Endothelial cell (in vitro differentiated cells): ENCODE results near the gene HBG1. TPM values are rescaled to one million over a fixed set of nuclear protein-coding genes. Genes with fewer than 3 reads are reported as not detected.
"Not testable (repeated sequence)": the region's sequence is repeated elsewhere in the genome, so short reads cannot be mapped to it uniquely, and the experiment has no call there.

Experiments
- DNase-seq: peaks from one replicate; pipeline ENCODE4 v3.0.0; 2021; ENCODE audit warnings: low spot score
- H3K27ac Mint-ChIP-seq: one replicate; pipeline ENCODE4 v1.8.0; 2021; ENCODE audit warnings: mixed read lengths, inconsistent platforms; ENCODE audit not compliant: unreplicated experiment
- H3K27me3 Mint-ChIP-seq: one replicate; pipeline ENCODE4 v1.8.0; 2021; ENCODE audit warnings: mild to moderate bottlenecking, moderate library complexity, mixed read lengths, inconsistent platforms; ENCODE audit not compliant: unreplicated experiment
- H3K36me3 Mint-ChIP-seq: one replicate; pipeline ENCODE4 v1.8.0; 2021; ENCODE audit warnings: mild to moderate bottlenecking, low read depth, mixed read lengths, inconsistent platforms; ENCODE audit not compliant: unreplicated experiment
- H3K4me1 Mint-ChIP-seq: one replicate; pipeline ENCODE4 v1.8.0; 2021; ENCODE audit warnings: mild to moderate bottlenecking, mixed read lengths, inconsistent platforms; ENCODE audit not compliant: unreplicated experiment
- H3K4me3 Mint-ChIP-seq: one replicate; pipeline ENCODE4 v1.8.0; 2021; ENCODE audit warnings: mild to moderate bottlenecking, mixed read lengths, inconsistent platforms; ENCODE audit not compliant: unreplicated experiment
- H3K9me3 Mint-ChIP-seq: one replicate; pipeline ENCODE4 v1.8.0; 2021; ENCODE audit warnings: mixed read lengths, inconsistent platforms; ENCODE audit not compliant: unreplicated experiment
- CTCF ChIP-seq: fragments of 200-600 bp; sonication (generic); IDR thresholded peaks from one replicate; pipeline ENCODE4 v1.5.0; 2021; ENCODE audit warnings: antibody characterized with exemption; ENCODE audit not compliant: unreplicated experiment
- total RNA-seq: library from RNA; stranded (reverse); fragmentation: NEBNext Ultra II Directional; extraction: Animal tissue kit (Norgen Biotek cat#: 25700); gene quantifications from one replicate; pipeline ENCODE4 v1.2.1, GENCODE V29; 2021; ENCODE audit not compliant: unreplicated experiment

HBG1 gene
- total RNA-seq, 1 donor from 2014 or later: not detected

DNA sequence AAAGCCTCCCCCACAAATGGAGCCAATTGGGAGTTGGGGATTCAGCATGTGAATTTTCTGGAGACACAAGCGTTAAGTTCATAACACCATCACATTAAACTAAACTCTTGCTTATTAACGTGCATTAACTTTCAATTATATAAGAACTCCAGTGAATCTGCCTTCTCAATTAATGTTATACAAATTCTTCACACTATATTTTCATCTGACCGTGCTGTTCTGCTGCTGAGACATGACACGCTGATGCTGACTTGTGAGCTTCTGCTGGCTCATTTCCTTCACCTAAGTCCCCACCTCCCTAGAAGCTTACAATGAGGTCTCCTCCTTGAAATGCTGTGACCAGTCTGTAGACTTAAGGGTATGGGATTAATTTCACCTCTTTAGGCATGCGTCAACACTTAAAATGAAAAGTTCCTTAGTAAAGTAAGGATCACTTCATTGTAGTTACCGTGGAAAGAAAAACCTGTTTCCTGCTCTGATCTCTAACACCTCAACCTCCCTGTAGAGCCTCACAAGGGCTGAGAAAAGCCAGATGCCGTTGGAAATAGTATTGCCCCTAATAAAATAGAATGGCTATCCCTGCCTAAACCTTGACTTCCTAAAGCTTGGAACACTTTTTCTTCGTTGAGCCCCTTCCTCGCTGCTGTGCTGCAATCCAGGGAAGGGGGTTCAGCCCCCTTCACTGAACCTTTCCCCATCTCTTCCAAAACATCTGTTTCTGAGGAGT, 2.7 kb upstream of the HBG1 start:
- Mint-ChIP-seq H3K4me3 (no peak overlapping the region), H3K36me3 (no peaks in the 10 kb centered on the region), H3K4me1 (no peaks in the 10 kb centered on the region), H3K27me3 (peaks cover 2% of the 10 kb centered on the region), H3K27ac (no peak overlapping the region), H3K9me3 (no peaks in the 10 kb centered on the region)
- no peak for TF ChIP-seq CTCF
- no peak for DNase-seq

GRCh38 chr11:5251746-5252145, 2.1 kb upstream of the HBG1 start:
- H3K9me3 Mint-ChIP-seq: no peaks in the 10 kb centered on the region
- H3K27me3 Mint-ChIP-seq: peaks cover 3% of the 10 kb centered on the region
- H3K4me3 Mint-ChIP-seq: no peak overlapping the region
- TF ChIP-seq CTCF: no peak
- no peaks in the 10 kb centered on the region for H3K36me3 Mint-ChIP-seq
- no peaks in the 10 kb centered on the region for H3K4me1 Mint-ChIP-seq
- DNase-seq: no peak
- H3K27ac Mint-ChIP-seq: no peak overlapping the region

GRCh38 chr11:5250543-5251204, 1.0 kb upstream of the HBG1 start:
- Mint-ChIP-seq H3K27ac (no peak overlapping the region), H3K9me3 (no peaks in the 10 kb centered on the region), H3K36me3 (no peaks in the 10 kb centered on the region), H3K4me3 (no peak overlapping the region), H3K4me1 (no peaks in the 10 kb centered on the region), H3K27me3 (peaks cover 5% of the 10 kb centered on the region)
- no peak for TF ChIP-seq CTCF
- no peak for DNase-seq

DNA sequence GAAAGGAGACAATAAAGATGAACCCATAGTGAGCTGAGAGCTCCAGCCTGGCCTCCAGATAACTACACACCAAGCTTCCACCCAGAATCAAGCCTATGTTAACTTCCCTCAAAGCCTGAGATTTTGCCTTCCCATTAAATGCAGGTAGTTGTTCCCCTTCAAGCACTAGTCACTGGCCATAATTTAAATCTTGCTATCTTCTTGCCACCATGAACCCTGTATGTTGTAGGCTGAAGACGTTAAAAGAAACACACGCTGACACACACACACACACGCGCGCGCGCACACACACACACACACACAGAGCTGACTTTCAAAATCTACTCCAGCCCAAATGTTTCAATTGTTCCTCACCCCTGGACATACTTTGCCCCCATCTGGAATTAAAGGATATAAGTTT, 1.2 kb downstream of the HBG1 start:
- not testable (repeated sequence) for H3K36me3 Mint-ChIP-seq, H3K27me3 Mint-ChIP-seq, H3K9me3 Mint-ChIP-seq, H3K4me1 Mint-ChIP-seq, DNase-seq, H3K4me3 Mint-ChIP-seq, H3K27ac Mint-ChIP-seq

GRCh38 chr11:5247472-5248192, 2.0 kb downstream of the HBG1 start:
- Mint-ChIP-seq H3K27me3 (peaks cover 3% of the 10 kb centered on the region), H3K4me3 (no peak overlapping the region), H3K9me3 (no peaks in the 10 kb centered on the region), H3K27ac (no peak overlapping the region), H3K4me1 (no peaks in the 10 kb centered on the region), H3K36me3 (no peaks in the 10 kb centered on the region)
- no peak for TF ChIP-seq CTCF
- DNase-seq: no peak
